HS-27A (cell line): ENCODE data around the gene ADH1C.
"Not testable (repeated sequence)": the region's sequence is repeated elsewhere in the genome, so short reads cannot be mapped to it uniquely, and the experiment has no call there.

Experiments used
- DNase-seq: peaks from one replicate; pipeline ENCODE4 v3.0.0-alpha.2; 2012; ENCODE audit warnings: low read depth, missing footprints

ADH1C gene

DNA sequence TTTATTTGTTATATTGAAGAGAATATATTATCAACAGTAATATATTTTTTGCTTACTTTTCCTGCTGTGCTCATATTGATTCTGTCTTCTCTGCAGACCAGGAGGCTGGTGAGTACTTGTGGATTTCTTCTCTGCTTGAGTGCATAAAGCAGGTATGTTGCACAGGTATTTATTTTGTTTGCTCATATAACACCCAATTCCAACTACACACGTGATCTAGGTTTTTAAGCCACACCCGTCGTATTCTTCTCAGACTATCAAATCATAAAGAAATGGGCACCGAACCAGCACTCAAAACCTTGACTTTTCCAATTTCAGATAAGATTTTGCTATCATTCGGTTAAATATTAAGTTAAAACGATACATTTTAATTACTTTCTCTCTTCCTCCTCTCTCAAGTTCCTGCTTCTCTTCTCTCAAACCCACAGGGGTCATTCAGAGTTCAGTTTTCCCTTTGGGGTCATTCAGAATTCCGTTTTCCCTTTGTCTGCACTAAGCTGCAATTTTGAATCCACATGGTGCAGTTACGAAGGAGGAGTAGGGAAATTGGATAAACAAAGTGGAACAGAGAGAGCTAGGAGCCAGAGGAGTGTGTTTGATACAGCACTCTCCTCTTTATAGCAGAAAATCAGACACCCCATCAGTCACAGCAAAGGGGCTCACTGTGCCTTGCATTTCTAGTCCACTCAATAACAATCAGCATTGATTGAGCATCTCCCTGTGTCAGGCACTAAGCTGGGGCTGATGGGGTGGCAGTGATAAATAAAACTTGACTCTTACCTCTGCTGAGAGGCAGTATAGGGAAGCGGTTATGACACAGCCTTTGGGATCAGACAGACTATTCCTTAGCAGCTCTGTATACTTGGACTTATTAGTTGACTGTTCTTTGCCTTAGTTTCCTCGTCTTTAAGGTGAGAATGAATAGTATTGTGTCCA, at the start of gene ADH1C:
Gene ADH1C, minus strand, starts transcription at position 145 of the 936 bp plus-strand sequence. Its CDS starts 71 bp downstream, at position 74.
- DNase-seq: no peak

DNA sequence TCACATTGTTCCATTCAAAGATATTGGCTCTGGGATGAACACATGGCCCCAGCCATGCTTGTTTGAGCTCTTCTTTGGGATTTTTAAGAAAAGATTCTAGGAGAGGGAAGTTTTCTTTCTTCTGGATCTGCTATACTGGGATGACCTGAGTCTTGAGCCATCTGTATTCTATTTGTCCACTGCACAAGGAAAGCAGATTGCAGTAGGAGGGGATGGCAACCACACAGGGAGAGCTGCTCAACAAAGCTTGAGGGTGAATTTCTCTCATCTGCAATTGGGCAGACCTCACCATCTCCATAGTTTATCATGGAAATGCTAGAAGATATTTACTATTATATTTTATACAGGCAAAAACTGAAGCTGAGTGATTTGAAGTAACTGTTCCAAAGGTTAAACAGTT, 48.3 kb upstream of the ADH1C start:
- no peak for DNase-seq

- no peak for DNase-seq
These were observed 46.5 kb upstream of the ADH1C start for GRCh38 chr4:99399017-99399416.

DNA sequence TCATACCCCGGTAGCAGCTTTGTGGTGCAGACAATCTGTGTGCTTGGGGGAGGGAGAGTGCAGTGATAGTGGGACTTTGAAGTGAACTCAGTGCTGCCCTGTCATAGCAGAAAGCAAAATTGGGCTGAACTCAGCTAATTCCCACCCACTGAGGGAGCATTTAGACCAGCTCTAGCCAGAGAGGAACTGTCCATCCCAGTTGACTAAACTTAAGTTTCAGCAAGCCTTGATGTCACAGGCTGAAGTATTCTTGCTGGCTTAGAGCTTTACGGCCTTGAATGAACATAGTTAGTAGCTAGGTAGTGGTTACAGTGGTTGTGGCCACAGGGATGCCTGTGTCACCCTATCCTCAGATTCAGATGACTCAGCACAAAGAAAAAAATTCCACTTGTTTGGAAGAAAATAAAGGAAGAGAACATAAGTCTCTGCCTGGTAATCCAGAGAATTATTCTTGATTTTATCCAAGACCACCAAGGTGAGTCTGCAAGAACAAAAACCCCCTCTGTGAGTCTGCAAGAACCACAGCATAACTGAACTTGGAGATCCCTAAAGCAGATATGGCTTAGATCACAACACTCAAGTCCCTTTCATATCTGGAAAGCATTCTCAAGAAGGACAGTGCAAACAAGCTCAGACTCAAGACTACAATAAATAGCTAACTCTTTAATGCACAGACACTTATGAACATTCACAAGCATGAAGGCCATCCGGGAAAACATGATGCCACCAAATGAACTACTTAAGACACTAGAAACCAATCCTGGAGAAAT, 43.2 kb upstream of the ADH1C start:
- no peak for DNase-seq

DNA sequence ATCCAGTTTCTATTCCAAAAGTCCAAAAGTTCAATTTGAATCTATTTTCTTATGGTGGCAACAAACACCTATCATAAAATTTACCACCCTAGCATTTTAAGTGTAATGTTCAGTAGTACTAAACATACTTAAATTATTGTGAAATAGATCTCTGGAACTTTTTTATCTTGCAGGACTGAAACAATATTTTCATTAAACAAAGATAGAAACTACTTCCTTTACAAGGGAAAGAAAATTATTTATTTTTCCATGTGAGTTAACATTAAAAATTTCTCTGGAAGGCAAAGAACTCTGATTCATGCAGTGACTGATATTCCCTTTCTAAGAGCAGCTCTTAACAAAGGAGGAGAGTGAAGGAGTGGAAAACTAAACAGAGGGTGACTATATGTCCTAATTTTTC, 42.4 kb upstream of the ADH1C start:
- DNase-seq: no peak

- no peak for DNase-seq
These were observed 37.5 kb upstream of the ADH1C start for GRCh38 chr4:99390055-99390454.

- DNase-seq: no peak
These were observed 37.1 kb upstream of the ADH1C start for GRCh38 chr4:99389606-99390005.

- no peak for DNase-seq
These were observed 31.4 kb upstream of the ADH1C start for GRCh38 chr4:99383833-99384392.

GRCh38 chr4:99383399-99383798, 30.9 kb upstream of the ADH1C start:
- no peak for DNase-seq

DNA sequence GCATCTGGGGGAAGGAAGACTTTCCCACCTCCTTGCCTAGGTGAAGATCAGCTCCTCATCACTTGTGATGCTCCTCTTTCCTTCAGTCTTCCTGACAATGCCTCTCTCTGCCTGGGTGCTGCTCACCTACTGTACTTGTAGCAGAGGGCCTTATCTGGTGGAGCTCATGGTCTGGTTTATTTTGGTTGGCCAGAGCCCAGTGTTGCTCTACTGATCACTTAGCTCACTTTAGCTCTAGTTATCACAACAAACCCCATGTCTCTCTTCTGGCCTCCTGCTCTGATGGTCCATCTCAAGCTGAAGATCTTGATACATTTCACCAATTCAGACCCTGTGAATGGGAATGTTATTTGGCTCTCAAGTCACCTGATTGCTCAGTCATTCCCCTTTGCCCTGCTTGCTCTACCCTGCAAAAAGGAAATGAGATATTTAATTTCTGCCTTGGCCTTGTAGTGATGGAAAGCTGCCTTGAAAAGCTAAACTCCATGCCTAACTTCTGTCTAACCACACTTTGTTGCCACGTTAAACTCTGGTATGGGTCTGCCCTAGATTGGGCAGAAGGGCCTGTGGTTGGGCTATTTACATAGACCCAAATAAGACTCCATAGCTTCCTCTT, 30.3 kb upstream of the ADH1C start:
- DNase-seq: no peak

GRCh38 chr4:99381588-99382175, 29.1 kb upstream of the ADH1C start:
- DNase-seq: no peak

DNA sequence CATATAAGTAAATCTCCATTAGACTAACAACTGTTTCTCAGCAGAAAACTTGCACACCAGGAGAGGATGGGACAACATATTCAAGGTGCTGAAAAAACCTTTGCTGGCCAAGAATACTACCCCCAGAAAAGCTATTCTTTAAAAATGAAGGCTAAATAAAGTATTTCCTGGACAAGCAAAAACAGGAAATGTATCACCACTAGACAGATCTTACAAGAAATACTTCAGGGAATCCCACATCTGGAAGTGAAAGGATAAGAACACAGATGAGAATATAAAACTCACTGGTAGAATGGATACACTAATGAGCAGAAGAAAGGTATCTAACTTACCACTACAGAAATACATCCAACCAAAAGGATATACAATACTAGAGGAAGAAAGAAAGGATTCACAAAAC, 27.0 kb upstream of the ADH1C start:
- no peak for DNase-seq

DNA sequence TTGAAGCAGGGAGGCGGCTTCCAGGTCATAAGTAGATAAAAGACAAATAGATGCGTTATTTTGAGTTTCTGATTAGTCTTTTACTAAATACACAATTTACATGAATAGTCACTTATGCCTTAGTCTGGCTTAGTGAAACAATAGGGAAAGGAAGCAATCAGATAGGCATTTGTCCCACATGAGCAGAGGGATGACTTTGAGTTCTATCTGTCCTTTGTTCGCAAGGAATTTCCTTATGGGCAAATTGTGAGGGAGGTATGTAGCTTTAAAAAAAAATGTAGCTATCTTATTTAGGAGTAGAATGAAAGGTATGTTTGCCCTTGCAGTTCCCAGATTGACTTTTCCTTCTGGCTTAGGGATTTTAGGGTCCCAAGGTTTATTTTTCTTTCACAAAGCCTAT, 26.3 kb upstream of the ADH1C start:
- no peak for DNase-seq

GRCh38 chr4:99377341-99377740, 24.8 kb upstream of the ADH1C start:
- not testable (repeated sequence) for DNase-seq

DNA sequence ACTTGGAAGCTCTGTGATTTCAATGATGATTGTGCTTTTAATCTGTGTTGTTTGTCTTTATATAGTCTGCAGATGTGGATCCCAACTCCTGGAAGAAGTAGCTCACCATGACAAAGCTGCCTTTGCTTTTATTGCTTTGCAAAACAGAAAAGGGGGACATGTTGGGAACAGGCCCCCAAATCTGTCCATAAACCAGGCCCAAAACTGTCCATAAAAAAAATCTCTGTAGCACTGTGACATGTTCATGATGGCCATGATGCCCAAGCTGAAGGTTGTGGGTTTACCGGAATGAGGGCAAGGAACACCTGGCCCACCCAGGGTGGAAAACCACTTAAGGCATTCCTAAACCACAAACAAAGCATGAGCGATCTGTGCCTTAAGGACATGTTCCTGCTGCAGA, 19.9 kb upstream of the ADH1C start:
- DNase-seq: not testable (repeated sequence)

GRCh38 chr4:99367817-99368216, 15.3 kb upstream of the ADH1C start:
- DNase-seq: not testable (repeated sequence)

- no peak for DNase-seq
These were observed 13.9 kb upstream of the ADH1C start for GRCh38 chr4:99366491-99366890.

DNA sequence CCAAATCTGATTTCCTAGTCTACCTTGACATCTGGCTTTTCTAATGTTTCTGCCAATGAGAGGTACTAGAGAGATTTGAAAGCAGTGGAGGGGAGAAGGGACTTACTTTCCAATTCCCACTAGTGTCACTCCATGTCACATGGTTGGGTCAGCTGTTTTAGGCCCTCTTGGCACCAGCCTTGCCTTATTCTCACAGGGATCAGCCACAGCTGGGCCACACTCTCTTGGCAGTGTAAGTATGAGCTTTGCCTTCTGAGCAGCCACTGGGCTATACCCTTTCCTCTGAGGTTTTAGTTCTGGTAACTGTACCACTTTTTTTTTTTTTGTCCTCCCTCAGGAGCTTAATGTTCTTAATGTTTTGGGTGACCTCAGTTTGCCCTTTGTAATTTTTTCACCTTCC, 10.2 kb upstream of the ADH1C start:
- no peak for DNase-seq

- no peak for DNase-seq
These were observed 9.3 kb upstream of the ADH1C start for GRCh38 chr4:99361899-99362275.

GRCh38 chr4:99361268-99361898, 8.8 kb upstream of the ADH1C start:
- DNase-seq: no peak

DNA sequence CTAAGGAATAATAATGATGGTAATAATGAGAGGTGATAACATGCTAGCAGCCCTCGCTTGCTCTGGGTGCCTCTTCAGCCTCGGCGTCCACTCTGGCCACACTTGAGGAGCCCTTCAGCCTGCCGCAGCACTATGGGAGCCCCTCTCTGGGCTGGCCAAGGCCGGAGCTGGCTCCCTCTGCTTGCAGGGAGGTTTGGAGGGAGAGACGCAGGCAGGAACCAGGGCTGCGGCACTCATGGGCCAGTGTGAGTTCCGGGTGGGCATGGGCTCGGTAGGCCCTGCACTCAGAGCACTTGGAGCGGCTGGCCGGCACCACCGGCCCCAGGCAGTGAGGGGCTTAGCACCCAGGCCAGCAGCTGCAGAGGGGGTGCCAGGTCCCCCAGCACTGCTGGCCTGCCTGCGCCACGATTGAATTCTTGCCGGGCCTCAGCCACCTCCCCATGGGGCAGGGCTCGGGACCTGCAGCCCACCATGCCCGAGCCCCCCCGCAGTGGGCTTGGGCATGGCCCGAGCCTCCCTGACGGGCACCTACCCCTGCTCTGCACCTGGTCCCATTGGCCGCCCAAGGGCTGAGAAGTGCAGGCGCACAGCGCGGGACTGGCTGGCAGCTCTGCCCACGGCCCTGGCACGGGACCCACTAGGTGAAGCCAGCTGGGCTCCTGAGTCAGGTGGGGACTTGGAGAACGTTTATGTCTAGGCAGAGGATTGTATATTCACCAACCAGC, 7.1 kb upstream of the ADH1C start:
- DNase-seq: no peak
